ENCODE measurements around the gene SCFD2. TPM values are rescaled to one million over a fixed set of nuclear protein-coding genes. Genes with fewer than 3 reads are reported as not detected.

SCFD2 gene
- polyA plus RNA-seq, 1 of the 3 experiments (the other 2 are of a cell fraction): 14.1 TPM

DNA sequence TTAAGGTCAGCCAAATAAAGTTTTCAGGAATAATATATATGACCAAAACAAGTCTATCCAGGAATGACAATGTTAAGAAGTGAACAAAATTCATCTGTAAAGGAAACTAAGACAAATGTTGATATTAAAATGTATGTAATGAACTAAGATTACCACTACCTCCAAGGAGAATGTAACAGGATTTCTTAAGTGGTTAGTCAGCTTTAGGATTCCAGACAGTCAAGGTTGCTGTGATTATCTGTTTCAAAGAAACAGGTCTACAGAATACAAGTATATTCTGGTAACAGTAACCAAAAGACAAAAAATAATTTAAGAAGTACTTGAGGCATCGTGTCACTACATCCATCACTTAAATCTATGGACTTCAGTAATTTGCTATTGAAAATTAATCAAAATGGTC lies 172.8 kb downstream of the SCFD2 start:
- Histone ChIP-seq H3K4me2 (no peak overlapping the region), H3K9ac (no peak overlapping the region), H3K27me3 (ENCODE audit: insufficient read depth) (no peaks in the 10 kb centered on the region), H3K9me2 (no peaks in the 10 kb centered on the region), H3K79me2 (ENCODE audit: insufficient read depth) (0 out of 2 replicates have a peak, but pooled peaks cover 3% of the 10 kb centered on the region), H3K4me3 (ENCODE audit: low read depth in 2 of 2, low read length in 1 of 2) (no peak overlapping the region), H3K4me1 (ENCODE audit: control insufficient read depth in 1 of 2, insufficient read depth in 2 of 2, low read depth in 1 of 2, low read length in 1 of 2) (peaks cover 12 to 24% of the 10 kb centered on the region in 2 experiments; a peak in 3 of 4 replicates), H3F3A (replicated peaks; ENCODE audit: insufficient read depth) (peaks cover 34% of the 10 kb centered on the region), H2AFZ (ENCODE audit: low read depth) (no peak overlapping the region), H4K20me1 (ENCODE audit: insufficient read depth) (no peaks in the 10 kb centered on the region), H3K27ac (ENCODE audit: low read depth in 2 of 2, low read length in 1 of 2) (no peak overlapping the region; a peak in 1 of 4 replicates), H3K36me3 (replicated peaks in 1 of 2; ENCODE audit: control insufficient read depth in 1 of 2, insufficient read depth in 2 of 2, low read length in 1 of 2) (no peaks in the 10 kb centered on the region), H3K9me3 (no peaks in the 10 kb centered on the region)
- ChIA-PET CTCF (no interaction called here), POLR2A (no interaction called here)
- WGBS (ENCODE audit: low lambda C conversion rate): 91% methylated on average over 1 of the region's 1 CpG
- TF ChIP-seq, protein P1, sequence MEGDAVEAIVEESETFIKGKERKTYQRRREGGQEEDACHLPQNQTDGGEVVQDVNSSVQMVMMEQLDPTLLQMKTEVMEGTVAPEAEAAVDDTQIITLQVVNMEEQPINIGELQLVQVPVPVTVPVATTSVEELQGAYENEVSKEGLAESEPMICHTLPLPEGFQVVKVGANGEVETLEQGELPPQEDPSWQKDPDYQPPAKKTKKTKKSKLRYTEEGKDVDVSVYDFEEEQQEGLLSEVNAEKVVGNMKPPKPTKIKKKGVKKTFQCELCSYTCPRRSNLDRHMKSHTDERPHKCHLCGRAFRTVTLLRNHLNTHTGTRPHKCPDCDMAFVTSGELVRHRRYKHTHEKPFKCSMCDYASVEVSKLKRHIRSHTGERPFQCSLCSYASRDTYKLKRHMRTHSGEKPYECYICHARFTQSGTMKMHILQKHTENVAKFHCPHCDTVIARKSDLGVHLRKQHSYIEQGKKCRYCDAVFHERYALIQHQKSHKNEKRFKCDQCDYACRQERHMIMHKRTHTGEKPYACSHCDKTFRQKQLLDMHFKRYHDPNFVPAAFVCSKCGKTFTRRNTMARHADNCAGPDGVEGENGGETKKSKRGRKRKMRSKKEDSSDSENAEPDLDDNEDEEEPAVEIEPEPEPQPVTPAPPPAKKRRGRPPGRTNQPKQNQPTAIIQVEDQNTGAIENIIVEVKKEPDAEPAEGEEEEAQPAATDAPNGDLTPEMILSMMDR (IDR thresholded peaks at IDR 0.05): no peak
- TF ChIP-seq FOSL2 (IDR thresholded peaks at IDR 0.05; ENCODE audit: borderline replicate concordance, low read depth) (no peak), RCOR1 (IDR thresholded peaks at IDR 0.05; ENCODE audit: low read length) (no peak), RXRA (IDR thresholded peaks at IDR 0.05; ENCODE audit: borderline replicate concordance, low read depth) (no peak), NFIC (IDR thresholded peaks at IDR 0.05; ENCODE audit: borderline replicate concordance) (no peak)
- DNase-seq: no peak

DNA sequence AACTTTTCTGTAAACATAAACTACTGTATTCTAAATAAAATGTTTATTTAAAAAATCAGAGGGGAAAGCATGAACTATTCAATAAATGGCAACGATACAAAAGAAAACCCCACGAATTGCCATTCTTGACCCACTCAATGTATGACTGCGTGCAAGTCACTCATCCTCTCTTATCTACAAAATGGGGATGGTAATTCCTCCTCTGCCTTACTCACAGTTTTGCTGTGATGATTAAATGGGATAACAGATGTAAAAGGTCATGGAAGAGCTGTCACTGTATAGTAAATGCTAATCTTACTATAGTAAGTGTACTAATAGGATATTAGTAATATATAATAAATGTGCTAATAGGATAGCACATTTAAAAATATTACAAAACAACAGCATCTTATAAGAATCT lies 173.4 kb downstream of the SCFD2 start:
- TF ChIP-seq RFX5 (IDR thresholded peaks at IDR 0.05; ENCODE audit: low read length) (no peak), GABPA (IDR thresholded peaks at IDR 0.05; ENCODE audit: low read depth) (no peak), YY1 (IDR thresholded peaks at IDR 0.05; ENCODE audit: low read depth) (no peak), SMC3 (IDR thresholded peaks at IDR 0.05; ENCODE audit: low read depth, low read length) (no peak), SIN3A (IDR thresholded peaks at IDR 0.05; ENCODE audit: borderline replicate concordance, low read depth, low read length) (no peak)
- TF ChIP-seq, protein P2, sequence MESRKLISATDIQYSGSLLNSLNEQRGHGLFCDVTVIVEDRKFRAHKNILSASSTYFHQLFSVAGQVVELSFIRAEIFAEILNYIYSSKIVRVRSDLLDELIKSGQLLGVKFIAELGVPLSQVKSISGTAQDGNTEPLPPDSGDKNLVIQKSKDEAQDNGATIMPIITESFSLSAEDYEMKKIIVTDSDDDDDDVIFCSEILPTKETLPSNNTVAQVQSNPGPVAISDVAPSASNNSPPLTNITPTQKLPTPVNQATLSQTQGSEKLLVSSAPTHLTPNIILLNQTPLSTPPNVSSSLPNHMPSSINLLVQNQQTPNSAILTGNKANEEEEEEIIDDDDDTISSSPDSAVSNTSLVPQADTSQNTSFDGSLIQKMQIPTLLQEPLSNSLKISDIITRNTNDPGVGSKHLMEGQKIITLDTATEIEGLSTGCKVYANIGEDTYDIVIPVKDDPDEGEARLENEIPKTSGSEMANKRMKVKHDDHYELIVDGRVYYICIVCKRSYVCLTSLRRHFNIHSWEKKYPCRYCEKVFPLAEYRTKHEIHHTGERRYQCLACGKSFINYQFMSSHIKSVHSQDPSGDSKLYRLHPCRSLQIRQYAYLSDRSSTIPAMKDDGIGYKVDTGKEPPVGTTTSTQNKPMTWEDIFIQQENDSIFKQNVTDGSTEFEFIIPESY (IDR thresholded peaks at IDR 0.05; ENCODE audit: borderline replicate concordance, low read depth): no peak
- Histone ChIP-seq H3K79me2 (ENCODE audit: insufficient read depth) (0 out of 2 replicates have a peak, but pooled peaks cover 3% of the 10 kb centered on the region), H3K4me1 (ENCODE audit: control insufficient read depth in 1 of 2, insufficient read depth in 2 of 2, low read depth in 1 of 2, low read length in 1 of 2) (peaks cover 6 to 18% of the 10 kb centered on the region in 2 experiments; a peak in 3 of 4 replicates), H3F3A (replicated peaks; ENCODE audit: insufficient read depth) (peaks cover 34% of the 10 kb centered on the region), H3K9me2 (no peaks in the 10 kb centered on the region), H3K4me2 (no peak overlapping the region), H2AFZ (ENCODE audit: low read depth) (no peak overlapping the region), H3K9ac (no peak overlapping the region), H3K4me3 (ENCODE audit: low read depth in 2 of 2, low read length in 1 of 2) (no peak overlapping the region), H3K27ac (ENCODE audit: low read depth in 2 of 2, low read length in 1 of 2) (no peak overlapping the region; a peak in 1 of 4 replicates), H3K27me3 (ENCODE audit: insufficient read depth) (no peaks in the 10 kb centered on the region), H3K9me3 (no peaks in the 10 kb centered on the region), H3K36me3 (replicated peaks in 1 of 2; ENCODE audit: control insufficient read depth in 1 of 2, insufficient read depth in 2 of 2, low read length in 1 of 2) (no peaks in the 10 kb centered on the region), H4K20me1 (ENCODE audit: insufficient read depth) (no peaks in the 10 kb centered on the region)
- DNase-seq: no peak
- CTCF ChIA-PET: no interaction called here
- POLR2A ChIA-PET: no interaction called here
- 91% methylated on average over 3 of the region's 3 CpGs for WGBS (ENCODE audit: low lambda C conversion rate)
